NB4 (cell line): ENCODE results near the gene ZBTB7C.

ENCODE experiments used
- DNase-seq: peaks from one replicate; pipeline ENCODE4 v3.0.0; 2010; ENCODE audit warnings: low read depth
- H3K4me3 ChIP-seq: one replicate; pipeline ENCODE4 v1.5.1; 2011; ENCODE audit warnings: mild to moderate bottlenecking, low read depth, low read length, moderate library complexity
- CTCF ChIP-seq: IDR thresholded peaks from one replicate; pipeline ENCODE4 v1.5.1; 2012; ENCODE audit warnings: low read depth, low read length
- MAX ChIP-seq: IDR thresholded peaks from 2 replicates; pipeline ENCODE4 v1.6.1; 2011; ENCODE audit warnings: low read depth, low read length
- MYC ChIP-seq: IDR thresholded peaks from 2 replicates; pipeline ENCODE4 v1.6.1; 2011; ENCODE audit warnings: low read depth, low read length
- POLR2A ChIP-seq: IDR thresholded peaks from 2 replicates; pipeline ENCODE4 v1.6.1; 2011; ENCODE audit warnings: mild to moderate bottlenecking; ENCODE audit not compliant: insufficient read length; ENCODE audit errors: extremely low read depth

Gene ZBTB7C

GRCh38 chr18:48354746-48355260 lies 54.4 kb downstream of the ZBTB7C start:
- TF ChIP-seq MAX (no peak), POLR2A (no peak), CTCF (no peak), MYC (no peak)
- DNase-seq = no peak
- H3K4me3 ChIP-seq = no peak overlapping the region

DNA sequence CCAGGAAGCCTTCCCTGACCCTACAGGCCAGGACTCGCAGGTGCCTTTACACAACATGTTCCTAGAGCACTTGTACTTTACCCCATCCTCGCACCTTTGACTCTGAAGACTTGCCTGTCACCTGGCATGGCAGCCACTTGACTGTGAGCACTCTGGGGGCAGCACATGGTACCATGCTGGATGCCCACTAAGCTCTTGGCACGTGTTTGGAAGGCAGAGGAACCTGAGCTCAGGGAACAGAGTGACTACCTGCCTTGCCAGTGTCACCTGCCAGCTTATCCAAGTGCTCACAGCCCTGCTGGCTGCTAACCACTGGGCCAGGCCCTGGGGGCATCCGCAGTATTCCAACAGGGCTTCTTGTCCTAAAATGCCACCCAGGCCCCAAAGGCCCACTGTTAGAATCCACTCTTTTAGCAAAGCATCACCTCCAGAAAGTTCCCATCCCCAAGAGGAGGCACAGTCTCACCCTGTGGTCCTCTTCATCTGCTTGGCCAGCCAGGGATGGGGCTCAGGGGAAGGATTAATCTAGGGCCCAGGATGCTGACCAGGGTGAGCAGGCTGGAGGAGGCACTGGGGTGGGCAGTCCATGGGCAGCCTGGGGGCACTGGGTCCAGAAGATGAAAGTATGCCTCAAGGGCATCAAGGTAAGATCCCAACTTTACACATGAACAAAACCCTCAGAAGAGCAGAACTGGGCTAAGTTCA lies 57.0 kb downstream of the ZBTB7C start:
- DNase-seq = no peak
- H3K4me3 ChIP-seq = no peak overlapping the region
- TF ChIP-seq CTCF = no peak
- no peak for TF ChIP-seq POLR2A
- no peak for TF ChIP-seq MAX

GRCh38 chr18:48351216-48352050 lies 57.8 kb downstream of the ZBTB7C start:
- H3K4me3 ChIP-seq = no peak overlapping the region
- TF ChIP-seq POLR2A (no peak), MAX (no peak), CTCF (no peak), MYC (no peak)
- DNase-seq = no peak

GRCh38 chr18:48348739-48349138 lies 60.4 kb downstream of the ZBTB7C start:
- H3K4me3 ChIP-seq = no peak overlapping the region
- TF ChIP-seq MAX (no peak), MYC (no peak), CTCF (no peak), POLR2A (no peak)
- DNase-seq = no peak

- no peak for TF ChIP-seq POLR2A
- TF ChIP-seq MYC = no peak
- TF ChIP-seq MAX = no peak
- TF ChIP-seq CTCF = no peak
- no peak overlapping the region for H3K4me3 ChIP-seq
- DNase-seq = no peak
These were observed 61.3 kb downstream of the ZBTB7C start for GRCh38 chr18:48347756-48348326.
